H1 (cell line): Measurements from ENCODE around the gene ASF1A. TPM values are rescaled to one million over a fixed set of nuclear protein-coding genes. Genes with fewer than 3 reads are reported as not detected.

Experiments
- CBX8 ChIP-seq: fragments of 300-800, 300-1000 bp; sonication (generic); IDR thresholded peaks from 2 replicates; pipeline ENCODE4 v1.7.1; 2016; ENCODE audit warnings: low read depth, low read length, borderline replicate concordance
- polyA plus RNA-seq, 7 experiments: library from polyadenylated mRNA; depleted of rRNA in 3 of 7; stranded (reverse) in 5 of 7; unstranded in 2 of 7; fragments of >200 nt in 5 of 7; fragments of 200-250 nt in 2 of 7; gene quantifications; 1 replicate in 5 of 7; 2 replicates in 1 of 7; 4 replicates in 1 of 7; pipeline versions ENCODE4 v1.2.1 to v1.2.3, GENCODE V29; 2011 to 2013; ENCODE audit warnings: missing spikeins in 2 of 7, mixed read lengths in 2 of 7
- total RNA-seq: library from RNA; stranded (reverse); fragmentation: NEBNext Ultra II Directional; extraction: Animal tissue kit (Norgen Biotek cat#: 25700); gene quantifications from 2 replicates; pipeline ENCODE4 v1.2.1, GENCODE V29; 2021

The ASF1A gene
- total and polyA plus RNA-seq, 2 of the 8 experiments (the other 6 are each of a cell fraction or from before 2014, with no cell fraction given) = 11.4 to 50.2 TPM

DNA sequence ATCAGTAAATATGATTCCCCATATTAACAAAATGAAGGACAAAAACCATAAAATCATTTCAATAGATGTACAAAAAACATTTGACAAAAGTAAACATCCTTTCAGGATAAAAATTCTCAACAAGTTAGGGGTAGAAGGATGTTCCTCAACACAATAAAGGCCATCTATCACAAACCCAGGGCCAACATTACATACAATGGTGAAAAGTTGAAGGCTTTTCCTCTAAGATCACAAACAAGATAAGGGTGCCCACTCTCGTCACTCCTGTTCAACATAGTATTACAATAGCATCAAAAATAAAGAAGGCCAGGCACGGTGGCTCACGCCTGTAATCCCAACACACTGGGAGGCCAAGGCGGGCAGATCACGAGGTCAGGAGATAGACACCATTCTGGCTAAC, 22.6 kb upstream of the ASF1A start (continued):
- TF ChIP-seq CBX8 = no peak
- TF ChIP-seq, all 59 proteins: peak for 0
